ENCODE measurements around the gene MYH6. TPM values are rescaled to one million over a fixed set of nuclear protein-coding genes. Genes with fewer than 3 reads are reported as not detected.
A peak's percentile ranks its signal among the peaks of the same experiment; 100 is the strongest.

The MYH6 gene
- total RNA-seq, 1 donor from 2014 or later: not detected

GRCh38 chr14:23360496-23360895 lies 47.6 kb downstream of the MYH6 start:
- DNase-seq (ENCODE audit: low spot score): peak; percentile 88

DNA sequence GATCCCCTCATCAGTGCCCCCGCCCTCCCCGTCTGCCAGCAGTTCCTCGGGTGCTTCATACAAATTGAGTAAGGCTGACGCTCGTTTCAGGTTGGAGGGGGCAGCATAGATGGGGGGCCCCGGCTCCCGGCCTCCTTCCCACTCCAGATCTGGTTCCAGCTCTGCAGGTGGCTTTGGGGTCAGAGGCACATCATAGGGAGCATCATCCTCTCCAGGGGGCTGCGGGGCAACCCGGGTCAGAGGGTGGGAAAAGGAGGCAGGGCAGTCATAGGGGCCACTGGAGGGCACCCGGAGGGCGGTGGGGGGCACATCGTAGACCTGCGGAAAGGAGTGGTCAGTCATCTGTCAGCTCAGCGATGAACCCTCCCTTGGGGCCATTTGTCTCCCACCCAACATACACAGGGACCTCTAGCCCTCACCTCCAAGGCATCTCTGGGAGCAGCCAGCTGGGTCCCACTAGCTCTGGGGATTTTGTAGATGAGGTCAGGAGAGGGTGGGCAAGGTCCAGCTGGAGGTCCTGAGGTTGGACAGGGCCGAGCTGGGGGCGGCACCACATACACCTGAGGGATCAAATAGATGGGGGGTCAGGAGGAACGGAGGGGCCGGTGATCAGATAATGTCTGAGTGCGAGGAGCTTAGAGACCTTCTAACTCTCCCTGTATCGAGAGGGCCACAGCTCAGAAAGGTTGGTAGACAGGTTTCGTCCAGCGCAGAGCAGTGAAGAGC lies 48.2 kb downstream of the MYH6 start:
- DNase-seq (ENCODE audit: low spot score): peak; percentile 72

DNA sequence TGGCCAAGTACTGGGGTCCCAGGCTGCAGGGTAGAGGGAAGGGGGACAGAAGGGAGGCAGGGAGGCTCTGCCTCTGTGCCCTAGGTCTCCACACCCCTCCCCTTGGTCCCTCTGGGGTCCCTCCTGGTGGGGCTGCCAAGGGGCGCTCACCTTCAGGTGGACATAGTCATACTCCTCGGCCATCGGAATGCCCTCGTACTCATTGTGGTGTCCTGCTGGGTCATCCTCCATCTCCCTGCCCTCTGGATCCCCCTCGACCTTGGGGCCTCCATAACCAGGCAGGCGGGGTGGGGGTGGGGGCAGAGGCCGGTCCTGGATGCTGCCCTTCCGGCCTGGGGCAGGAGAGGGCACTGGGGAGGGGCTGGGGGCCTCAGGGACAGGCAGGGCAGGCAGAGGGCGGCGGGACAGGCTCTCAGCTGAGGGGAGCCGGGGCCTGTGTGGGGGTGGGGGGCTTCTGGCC lies 48.9 kb downstream of the MYH6 start:
- DNase-seq (ENCODE audit: low spot score): peak; percentile 68

- peak; percentile 89 for DNase-seq (ENCODE audit: low spot score)
Measured at GRCh38 chr14:23358553-23359166, 49.4 kb downstream of the MYH6 start.

DNA sequence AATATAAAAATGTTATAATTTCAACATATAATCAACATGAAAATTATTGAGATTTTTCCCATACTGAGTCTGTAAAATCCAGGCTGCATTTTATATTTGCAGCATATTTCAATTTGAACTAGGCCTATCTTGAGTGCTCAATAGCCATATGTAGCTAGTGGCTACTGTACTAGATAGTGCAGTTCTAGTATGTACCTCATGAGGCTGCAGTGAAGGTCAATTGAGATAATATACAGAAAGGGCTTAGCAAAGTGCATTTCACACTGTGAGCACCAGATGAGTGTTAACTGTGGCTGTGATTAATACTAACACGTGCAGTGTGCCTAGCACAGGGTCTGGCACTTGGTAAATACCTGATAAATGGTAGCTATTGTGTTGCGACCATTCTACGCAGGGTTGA lies 50.0 kb downstream of the MYH6 start:
- no peak for DNase-seq (ENCODE audit: low spot score)

DNA sequence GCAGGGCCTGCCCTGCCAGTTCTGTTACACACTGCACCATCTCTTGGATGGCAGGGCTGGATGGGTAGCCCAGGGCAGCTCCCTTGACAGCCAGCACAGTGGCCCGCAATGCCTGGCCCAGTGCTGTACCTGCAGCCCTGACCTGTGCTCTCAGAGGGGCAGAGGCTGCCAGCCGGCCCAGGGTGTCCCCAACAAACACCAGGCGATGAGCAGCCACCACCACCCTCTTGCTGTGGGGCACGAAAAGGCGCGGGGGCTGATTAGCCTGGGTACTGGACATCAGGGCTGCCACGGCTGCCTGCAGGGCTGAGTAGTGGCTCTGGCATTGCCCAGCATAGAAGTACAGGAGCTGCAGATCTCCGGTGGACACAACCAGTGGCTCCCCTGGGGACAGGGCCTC lies 50.8 kb downstream of the MYH6 start:
- peak; percentile 78 for DNase-seq (ENCODE audit: low spot score)

DNA sequence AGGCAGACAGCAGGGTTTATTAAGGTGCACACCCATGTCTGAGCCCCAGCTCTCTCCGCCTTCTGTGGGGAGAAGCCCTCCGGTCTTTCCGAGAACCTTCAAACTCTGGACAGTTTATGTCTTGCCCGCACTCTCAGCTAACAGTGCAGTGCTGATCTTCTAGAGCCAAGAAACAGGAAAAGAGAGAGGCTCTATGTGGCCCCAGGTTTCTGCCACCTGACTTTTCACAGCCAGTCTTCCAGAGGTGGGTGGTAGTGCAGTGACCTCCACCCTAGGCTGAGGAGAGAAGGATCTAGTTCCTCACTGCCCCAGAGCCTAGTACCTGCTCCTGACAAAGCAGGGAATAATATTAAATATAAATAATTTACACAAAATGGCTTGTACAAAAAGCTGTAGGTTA lies 51.4 kb downstream of the MYH6 start:
- DNase-seq (ENCODE audit: low spot score): peak; percentile 41

DNA sequence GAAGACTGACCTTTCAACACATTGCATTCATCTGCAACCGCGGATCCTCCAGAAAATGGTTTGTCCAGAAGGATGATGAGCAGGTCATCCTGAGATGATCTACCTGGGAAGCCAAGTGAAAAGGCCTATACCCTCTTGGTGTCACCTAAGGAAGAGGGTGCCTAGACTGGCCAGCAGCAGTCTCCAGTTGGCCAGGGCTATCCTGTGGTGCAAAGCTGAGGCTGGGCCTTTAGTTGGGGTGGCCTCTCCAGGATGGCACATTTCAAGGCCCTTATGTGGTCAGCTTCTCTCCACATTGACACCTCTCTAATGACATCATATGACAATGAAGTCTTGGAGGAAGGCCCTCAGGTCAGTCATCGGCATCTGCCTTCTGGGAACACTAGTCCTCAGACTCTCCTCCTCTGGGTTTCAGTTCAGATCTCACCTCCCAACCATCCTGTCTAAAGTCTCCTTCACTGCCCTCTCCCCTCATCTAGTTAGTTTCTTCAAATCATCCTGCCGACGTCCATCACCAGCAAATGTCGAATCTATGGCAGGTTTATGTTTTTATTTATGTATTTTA lies 52.1 kb downstream of the MYH6 start:
- DNase-seq (ENCODE audit: low spot score): peak; percentile 28

GRCh38 chr14:23354990-23355389 lies 53.1 kb downstream of the MYH6 start:
- DNase-seq (ENCODE audit: low spot score): peak; percentile 18

DNA sequence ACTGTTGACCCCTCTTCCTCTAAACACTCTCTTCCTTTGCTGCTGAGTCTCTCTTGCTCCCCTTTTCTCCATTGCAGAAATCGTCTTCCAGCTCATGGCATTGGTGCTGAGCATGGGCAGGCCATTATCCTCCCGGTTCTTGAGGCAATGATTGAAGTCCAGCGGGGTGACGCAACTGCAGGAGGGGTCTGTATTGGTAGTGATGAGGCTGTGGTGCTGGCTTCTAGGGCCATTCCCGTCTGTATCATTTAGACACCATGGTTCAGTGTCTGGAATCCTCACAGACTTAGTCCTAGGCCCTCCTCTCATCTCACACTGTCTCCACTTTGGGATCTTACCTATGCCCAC lies 54.7 kb downstream of the MYH6 start:
- peak; percentile 33 for DNase-seq (ENCODE audit: low spot score)

DNA sequence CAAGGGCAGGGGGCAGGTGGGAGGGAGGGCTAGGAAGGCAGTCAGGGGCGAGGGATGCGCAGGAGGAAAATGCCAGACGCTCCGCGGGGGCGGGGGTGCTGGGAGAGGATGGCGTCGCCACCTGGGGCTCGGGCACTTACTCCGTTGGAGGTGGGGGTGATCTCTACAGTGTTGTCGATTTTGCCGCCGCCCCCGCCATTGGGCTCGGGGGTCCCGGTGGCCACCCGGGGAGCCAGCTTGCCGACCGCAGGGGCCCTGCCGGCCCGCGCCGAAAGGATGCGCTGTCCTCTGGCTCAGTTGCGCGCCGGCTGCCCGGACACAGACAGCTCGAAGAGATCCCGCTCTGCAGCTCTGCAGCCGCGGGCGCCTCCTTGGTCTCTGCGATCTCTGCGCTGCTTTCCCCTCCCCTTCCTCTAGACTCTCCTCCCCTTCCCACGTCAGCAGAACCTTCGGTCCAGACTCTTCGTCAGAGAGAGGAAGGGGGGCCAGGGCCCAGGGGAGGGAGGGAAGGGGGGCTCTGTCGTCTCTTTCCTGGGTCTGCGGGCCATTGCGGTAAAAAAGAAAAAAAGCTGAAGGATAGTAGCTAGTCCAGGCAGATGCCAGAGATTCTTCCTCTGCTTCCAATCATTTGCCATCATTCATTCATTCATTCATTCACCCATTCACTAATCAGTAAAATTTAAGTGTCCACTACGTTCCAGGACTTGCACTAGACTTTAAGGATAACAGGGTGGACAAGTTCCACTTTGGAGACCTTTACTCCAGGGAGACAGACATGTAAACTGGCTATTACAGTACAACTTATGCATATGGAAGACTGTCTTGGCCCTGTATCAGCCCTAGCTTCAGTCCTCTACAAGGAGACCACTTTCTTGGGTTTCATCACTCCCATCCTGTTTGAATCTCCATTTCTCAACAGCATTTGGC lies 55.3 kb downstream of the MYH6 start, which contains the start of gene SLC22A17:
SLC22A17 (minus strand) TSS at position 382 of the 927 bp plus-strand sequence.
- peak; percentile 89 for DNase-seq (ENCODE audit: low spot score)

GRCh38 chr14:23351681-23352505 lies 56.2 kb downstream of the MYH6 start:
- DNase-seq (ENCODE audit: low spot score): peak; percentile 82

- no peak for DNase-seq (ENCODE audit: low spot score)
Measured at GRCh38 chr14:23349156-23349845, 58.8 kb downstream of the MYH6 start.

- no peak for DNase-seq (ENCODE audit: low spot score)
Measured at GRCh38 chr14:23348297-23348655, 59.8 kb downstream of the MYH6 start.

- DNase-seq (ENCODE audit: low spot score): no peak
Measured at GRCh38 chr14:23347406-23348296, 60.4 kb downstream of the MYH6 start.

DNA sequence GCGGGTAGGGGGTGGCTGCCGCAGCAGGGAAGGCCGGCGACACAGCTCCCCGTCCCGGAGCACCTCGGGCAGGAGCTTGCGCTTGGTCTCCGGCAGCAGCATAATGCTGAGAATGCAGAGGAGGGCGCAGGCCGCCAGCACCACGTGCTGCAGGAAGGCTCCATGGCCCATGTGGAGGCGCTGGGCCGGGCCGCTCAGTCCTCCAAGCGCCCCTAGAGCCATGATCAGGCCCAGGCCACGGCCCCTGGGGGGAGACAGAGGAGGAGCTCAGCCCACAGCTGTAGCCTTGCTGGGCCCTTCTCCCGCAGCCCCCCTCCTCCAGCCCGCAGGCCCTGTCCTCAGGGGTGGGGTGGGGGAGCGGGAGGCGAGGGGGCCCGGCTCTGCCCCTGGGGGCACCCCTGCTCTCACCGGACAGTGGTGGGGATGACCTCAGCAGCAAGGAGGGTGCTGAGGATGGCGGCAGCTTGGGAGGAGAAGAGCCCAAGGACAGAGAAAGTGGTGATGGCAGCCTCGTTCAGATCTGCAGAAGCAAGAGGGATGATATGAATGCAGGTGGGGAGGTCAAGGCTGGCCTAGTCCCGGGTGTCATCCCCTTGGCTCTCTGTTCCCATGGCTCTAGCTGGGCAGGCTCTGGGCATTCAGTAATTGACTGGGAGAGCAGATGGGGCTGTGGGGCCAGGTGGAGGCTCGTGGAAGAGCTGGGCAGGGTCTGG lies 61.2 kb downstream of the MYH6 start:
- DNase-seq (ENCODE audit: low spot score): peak; percentile 87

GRCh38 chr14:23345987-23346692 lies 61.9 kb downstream of the MYH6 start:
- no peak for DNase-seq (ENCODE audit: low spot score)

- no peak for DNase-seq (ENCODE audit: low spot score)
Measured at GRCh38 chr14:23344481-23344880, 63.6 kb downstream of the MYH6 start.

Data from mesenteric fat pad (tissue), 1 donor.